GM11168 (cell line): ENCODE measurements around the gene FALEC.

Experiments used
- in situ Hi-C: fragments of 300-500 bp; cut with MboI; formaldehyde crosslinking; loops from one replicate; pipeline ENCODE4 v1.12.0; 2022; ENCODE audit warnings: low sequenced_read_pairs; ENCODE audit not compliant: unreplicated experiment

Gene FALEC

GRCh38 chr1:150543500-150544143 is 28.1 kb downstream of the FALEC start:
- in situ Hi-C loops = no loop called here

GRCh38 chr1:150544204-150544603 is 28.7 kb downstream of the FALEC start:
- in situ Hi-C loops = no loop called here

GRCh38 chr1:150545486-150546032 is 30.0 kb downstream of the FALEC start:
- in situ Hi-C loops = no loop called here

- in situ Hi-C loops = no loop called here
Measured at GRCh38 chr1:150546294-150546937, 30.9 kb downstream of the FALEC start.

- in situ Hi-C loops = no loop called here
Measured at GRCh38 chr1:150548324-150548631, 32.7 kb downstream of the FALEC start.

- in situ Hi-C loops = no loop called here
Measured at GRCh38 chr1:150548632-150549495, 33.3 kb downstream of the FALEC start, which contains the start of gene ADAMTSL4. TSS of gene ADAMTSL4 (plus strand) at chr1:150549408. CDS start at chr1:150552289, 2,881 bp downstream.

- in situ Hi-C loops = no loop called here
Measured at GRCh38 chr1:150549496-150550221, 34.1 kb downstream of the FALEC start.

- in situ Hi-C loops = no loop called here
Measured at GRCh38 chr1:150550222-150551050, 34.9 kb downstream of the FALEC start.

GRCh38 chr1:150551051-150551783 is 35.7 kb downstream of the FALEC start:
- in situ Hi-C loops = no loop called here

GRCh38 chr1:150551784-150552127 is 36.2 kb downstream of the FALEC start:
- in situ Hi-C loops = no loop called here

- in situ Hi-C loops = no loop called here
Measured at GRCh38 chr1:150552128-150552910, 36.8 kb downstream of the FALEC start.

- in situ Hi-C loops = no loop called here
Measured at GRCh38 chr1:150552911-150553289, 37.3 kb downstream of the FALEC start.

- in situ Hi-C loops = no loop called here
Measured at GRCh38 chr1:150553392-150554085, 38.0 kb downstream of the FALEC start.

GRCh38 chr1:150554086-150554452 is 38.5 kb downstream of the FALEC start:
- in situ Hi-C loops = no loop called here

- in situ Hi-C loops = no loop called here
Measured at GRCh38 chr1:150555198-150555970, 39.8 kb downstream of the FALEC start.

GRCh38 chr1:150555971-150556865 is 40.7 kb downstream of the FALEC start:
- in situ Hi-C loops = no loop called here
